SJSA1 (cell line): ENCODE data around the gene SMAD3. TPM values are rescaled to one million over a fixed set of nuclear protein-coding genes. Genes with fewer than 3 reads are reported as not detected.
A peak's percentile ranks its signal among the peaks of the same experiment; 100 is the strongest.

Experiments
- DNase-seq, 2 experiments: peaks; one replicate each; pipeline ENCODE4 v3.0.0-alpha.2; 2015 to 2020; ENCODE audit warnings: low spot score in 2 of 2, low read depth in 1 of 2
- H3K27ac ChIP-seq: fragments of 250-450 bp; sonication (Bioruptor Pico); 2 replicates; pipeline ENCODE4 v1.5.1; 2020; ENCODE audit warnings: mild to moderate bottlenecking, moderate library complexity
- H3K27me3 ChIP-seq: fragments of 250-450 bp; sonication (Bioruptor Pico); replicated peaks from 2 replicates; pipeline ENCODE4 v1.5.1; 2020; ENCODE audit warnings: mild to moderate bottlenecking, moderate library complexity
- H3K36me3 ChIP-seq: fragments of 250-450 bp; sonication (Bioruptor Pico); 2 replicates; pipeline ENCODE4 v1.5.1; 2020; ENCODE audit warnings: mild to moderate bottlenecking
- H3K4me1 ChIP-seq: fragments of 250-450 bp; sonication (Bioruptor Pico); replicated peaks from 2 replicates; pipeline ENCODE4 v1.6.1; 2021; ENCODE audit warnings: mild to moderate bottlenecking
- H3K4me3 ChIP-seq: fragments of 250-450 bp; sonication (Bioruptor Pico); 2 replicates; pipeline ENCODE4 v1.5.1; 2020; ENCODE audit warnings: mild to moderate bottlenecking
- H3K9me3 ChIP-seq: fragments of 250-450 bp; sonication (Bioruptor Pico); replicated peaks from 2 replicates; pipeline ENCODE4 v1.5.1; 2020; ENCODE audit warnings: mild to moderate bottlenecking
- total RNA-seq: library from RNA; depleted of rRNA; stranded (reverse); fragments of >200 nt; shearing (Covaris generic); gene quantifications from 2 replicates; pipeline ENCODE4 v1.2.3, GENCODE V29; 2014

The SMAD3 gene
- total RNA-seq, 1 experiment from 2014 or later, result 22.0 TPM

GRCh38 chr15:67173786-67174185 is 108.4 kb downstream of the SMAD3 start:
- Histone ChIP-seq H3K36me3 (peaks cover 81% of the 10 kb centered on the region), H3K27ac (no peak overlapping the region)

GRCh38 chr15:67174446-67174845 is 109.0 kb downstream of the SMAD3 start:
- no peak overlapping the region for H3K27ac ChIP-seq
- H3K9me3 ChIP-seq, result no peaks in the 10 kb centered on the region
- no peak for DNase-seq
- peaks cover 82% of the 10 kb centered on the region for H3K36me3 ChIP-seq
- no peak overlapping the region for H3K4me3 ChIP-seq
- H3K4me1 ChIP-seq, result peaks cover 41% of the 10 kb centered on the region
- H3K27me3 ChIP-seq, result no peaks in the 10 kb centered on the region

More at GRCh38 chr15:67173786-67174185, 108.4 kb downstream of the SMAD3 start:
- Histone ChIP-seq H3K9me3 (no peaks in the 10 kb centered on the region), H3K4me1 (peaks cover 35% of the 10 kb centered on the region), H3K27me3 (no peaks in the 10 kb centered on the region), H3K4me3 (no peak overlapping the region)
- DNase-seq, result no peak

- Histone ChIP-seq H3K9me3 (no peaks in the 10 kb centered on the region), H3K4me3 (no peak overlapping the region), H3K27me3 (no peaks in the 10 kb centered on the region), H3K36me3 (peaks cover 83% of the 10 kb centered on the region), H3K4me1 (peaks cover 47% of the 10 kb centered on the region), H3K27ac (no peak overlapping the region)
- DNase-seq, result no peak
These were observed 109.6 kb downstream of the SMAD3 start for GRCh38 chr15:67174864-67175573.

- Histone ChIP-seq H3K27ac (no peak overlapping the region), H3K9me3 (no peaks in the 10 kb centered on the region), H3K27me3 (no peaks in the 10 kb centered on the region), H3K36me3 (peaks cover 83% of the 10 kb centered on the region), H3K4me1 (peaks cover 48% of the 10 kb centered on the region), H3K4me3 (no peak overlapping the region)
- DNase-seq, result no peak
These were observed 110.3 kb downstream of the SMAD3 start for GRCh38 chr15:67175643-67176071.

GRCh38 chr15:67176195-67176971 is 111.0 kb downstream of the SMAD3 start:
- no peak for DNase-seq
- Histone ChIP-seq H3K36me3 (peaks cover 76% of the 10 kb centered on the region), H3K27ac (no peak overlapping the region), H3K4me3 (no peak overlapping the region), H3K4me1 (peaks cover 48% of the 10 kb centered on the region), H3K27me3 (no peaks in the 10 kb centered on the region), H3K9me3 (no peaks in the 10 kb centered on the region)

GRCh38 chr15:67177752-67178151 is 112.3 kb downstream of the SMAD3 start:
- DNase-seq, result peak in 1 of 2 experiments; percentile 53
- Histone ChIP-seq H3K36me3 (peaks cover 76% of the 10 kb centered on the region), H3K4me1 (peaks cover 48% of the 10 kb centered on the region), H3K27me3 (no peaks in the 10 kb centered on the region), H3K9me3 (no peaks in the 10 kb centered on the region), H3K4me3 (no peak overlapping the region), H3K27ac (peak overlapping the region; percentile 81)

GRCh38 chr15:67178569-67179210 is 113.3 kb downstream of the SMAD3 start:
- peaks cover 56% of the 10 kb centered on the region for H3K4me1 ChIP-seq
- H3K36me3 ChIP-seq, result peaks cover 70% of the 10 kb centered on the region
- H3K27me3 ChIP-seq, result no peaks in the 10 kb centered on the region
- no peaks in the 10 kb centered on the region for H3K9me3 ChIP-seq
- H3K27ac ChIP-seq, result peak overlapping the region; percentile 81
- peak; percentile 93 to 94 for DNase-seq
- no peak overlapping the region for H3K4me3 ChIP-seq

GRCh38 chr15:67179411-67179995 is 114.1 kb downstream of the SMAD3 start:
- no peak for DNase-seq
- H3K27me3 ChIP-seq, result no peaks in the 10 kb centered on the region
- H3K9me3 ChIP-seq, result no peaks in the 10 kb centered on the region
- peaks cover 66% of the 10 kb centered on the region for H3K36me3 ChIP-seq
- H3K4me3 ChIP-seq, result no peak overlapping the region
- H3K4me1 ChIP-seq, result peaks cover 62% of the 10 kb centered on the region
- peak overlapping the region; percentile 81 for H3K27ac ChIP-seq

GRCh38 chr15:67180035-67180434 is 114.6 kb downstream of the SMAD3 start:
- H3K27me3 ChIP-seq, result no peaks in the 10 kb centered on the region
- H3K4me1 ChIP-seq, result peaks cover 60% of the 10 kb centered on the region
- H3K27ac ChIP-seq, result no peak overlapping the region
- no peak overlapping the region for H3K4me3 ChIP-seq
- no peak for DNase-seq
- H3K36me3 ChIP-seq, result peaks cover 67% of the 10 kb centered on the region
- H3K9me3 ChIP-seq, result no peaks in the 10 kb centered on the region

GRCh38 chr15:67180514-67181191 is 115.3 kb downstream of the SMAD3 start:
- H3K4me3 ChIP-seq, result no peak overlapping the region
- no peaks in the 10 kb centered on the region for H3K27me3 ChIP-seq
- H3K4me1 ChIP-seq, result peaks cover 60% of the 10 kb centered on the region
- no peak for DNase-seq
- no peak overlapping the region for H3K27ac ChIP-seq
- H3K36me3 ChIP-seq, result peaks cover 67% of the 10 kb centered on the region
- no peaks in the 10 kb centered on the region for H3K9me3 ChIP-seq

GRCh38 chr15:67181221-67181639 is 115.8 kb downstream of the SMAD3 start:
- Histone ChIP-seq H3K4me1 (peaks cover 62% of the 10 kb centered on the region), H3K36me3 (peaks cover 67% of the 10 kb centered on the region), H3K27ac (no peak overlapping the region)

GRCh38 chr15:67183443-67184169 is 118.2 kb downstream of the SMAD3 start:
- H3K36me3 ChIP-seq, result peaks cover 78% of the 10 kb centered on the region
- DNase-seq, result peak in 1 of 2 experiments; percentile 73
- peak overlapping the region; percentile 56 for H3K27ac ChIP-seq
- no peak overlapping the region for H3K4me3 ChIP-seq
- no peaks in the 10 kb centered on the region for H3K9me3 ChIP-seq
- peaks cover 47% of the 10 kb centered on the region for H3K4me1 ChIP-seq
- H3K27me3 ChIP-seq, result no peaks in the 10 kb centered on the region

More at GRCh38 chr15:67181221-67181639, 115.8 kb downstream of the SMAD3 start:
- H3K4me3 ChIP-seq, result no peak overlapping the region
- no peaks in the 10 kb centered on the region for H3K27me3 ChIP-seq
- H3K9me3 ChIP-seq, result no peaks in the 10 kb centered on the region
- no peak for DNase-seq
